HG03097 (cell line): ENCODE results near the gene RASA3.

Experiments
- ATAC-seq: cut with Tn5 transposase; IDR thresholded peaks from one replicate; pipeline ENCODE4 v1.9.1; 2021; ENCODE audit not compliant: unreplicated experiment, low FRiP score

RASA3 gene

GRCh38 chr13:113974304-113975281 is 157.8 kb downstream of the RASA3 start:
- no peak for ATAC-seq

GRCh38 chr13:113973218-113974164 is 158.9 kb downstream of the RASA3 start, which contains the start of gene C13orf46:
C13orf46 (minus strand) TSS chr13:113974076; CDS start chr13:113973997, 79 bp downstream.
- ATAC-seq: no peak

- ATAC-seq: no peak
These were observed 159.8 kb downstream of the RASA3 start for GRCh38 chr13:113972451-113973217.

GRCh38 chr13:113971471-113972231 is 160.8 kb downstream of the RASA3 start:
- ATAC-seq: no peak

- no peak for ATAC-seq
These were observed 161.5 kb downstream of the RASA3 start for GRCh38 chr13:113970810-113971470.

- no peak for ATAC-seq
These were observed 162.3 kb downstream of the RASA3 start for GRCh38 chr13:113969973-113970611.

- ATAC-seq: no peak
These were observed 163.0 kb downstream of the RASA3 start for GRCh38 chr13:113969311-113969972.

- ATAC-seq: no peak
These were observed 163.7 kb downstream of the RASA3 start for GRCh38 chr13:113968463-113969310.

GRCh38 chr13:113967729-113968462 is 164.5 kb downstream of the RASA3 start:
- no peak for ATAC-seq

- ATAC-seq: no peak
These were observed 165.2 kb downstream of the RASA3 start for GRCh38 chr13:113967206-113967720.

GRCh38 chr13:113965968-113966884 is 166.2 kb downstream of the RASA3 start:
- ATAC-seq: no peak

- ATAC-seq: no peak
These were observed 167.0 kb downstream of the RASA3 start for GRCh38 chr13:113965383-113965874.

- ATAC-seq: no peak
These were observed 168.0 kb downstream of the RASA3 start for GRCh38 chr13:113964251-113964995.

- ATAC-seq: no peak
These were observed 169.0 kb downstream of the RASA3 start for GRCh38 chr13:113963376-113963775.
